Keratinocyte (primary cell): ENCODE data around the gene MAP1LC3A.

Source experiments
- EZH2 ChIP-seq: IDR thresholded peaks from one replicate; pipeline ENCODE4 v1.6.1; 2012; ENCODE audit warnings: inconsistent platforms, mild to moderate bottlenecking, low read length, moderate library complexity
- TF ChIP-seq, protein P1 (sequence below), 3 experiments: IDR thresholded peaks in 1 of 3; conservative IDR thresholded peaks in 1 of 3; optimal IDR thresholded peaks in 1 of 3; 2 replicates in 2 of 3; 3 replicates in 1 of 3; pipeline versions ENCODE3 to v1.5.1; 2011; ENCODE audit warnings: low read length in 3 of 3, mild to moderate bottlenecking in 3 of 3, moderate library complexity in 2 of 3, control low read depth in 1 of 3, inconsistent platforms in 1 of 3; ENCODE audit not compliant: insufficient read depth in 2 of 3; ENCODE audit errors: extremely low read depth in 1 of 3

DNA sequence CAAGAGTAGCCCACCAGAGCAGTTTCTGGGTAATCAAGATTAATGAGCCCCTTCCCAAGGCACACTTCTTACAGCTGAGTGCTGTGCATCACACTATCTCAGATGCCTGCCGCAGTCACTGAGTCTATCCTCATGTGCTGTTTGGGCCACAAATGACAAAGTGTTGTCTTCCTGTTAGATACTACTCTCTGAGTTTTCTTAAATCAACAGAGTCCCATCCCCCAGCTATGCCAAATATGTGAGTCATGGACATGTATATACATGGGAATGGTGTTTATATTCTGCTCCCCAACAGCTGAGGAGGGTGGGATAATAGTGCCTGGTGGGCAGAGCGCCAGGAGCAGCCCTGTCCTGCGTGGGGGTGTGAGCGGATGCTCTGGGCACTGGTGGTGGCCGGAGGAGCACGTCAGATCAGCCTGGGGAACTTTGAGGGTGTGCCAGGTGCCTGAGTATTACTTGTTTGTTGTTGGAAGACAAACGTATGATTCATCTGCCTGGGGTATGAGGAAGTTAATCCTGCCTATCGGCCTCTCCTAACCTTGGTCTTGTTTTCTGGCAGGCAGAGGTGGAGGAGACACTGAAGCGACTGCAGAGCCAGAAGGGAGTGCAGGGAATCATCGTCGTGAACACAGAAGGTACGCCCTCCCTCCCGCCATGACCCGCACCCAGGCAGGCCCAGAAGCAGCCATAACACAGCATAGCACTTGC lies 32.7 kb upstream of the MAP1LC3A start:
- TF ChIP-seq, protein P1, sequence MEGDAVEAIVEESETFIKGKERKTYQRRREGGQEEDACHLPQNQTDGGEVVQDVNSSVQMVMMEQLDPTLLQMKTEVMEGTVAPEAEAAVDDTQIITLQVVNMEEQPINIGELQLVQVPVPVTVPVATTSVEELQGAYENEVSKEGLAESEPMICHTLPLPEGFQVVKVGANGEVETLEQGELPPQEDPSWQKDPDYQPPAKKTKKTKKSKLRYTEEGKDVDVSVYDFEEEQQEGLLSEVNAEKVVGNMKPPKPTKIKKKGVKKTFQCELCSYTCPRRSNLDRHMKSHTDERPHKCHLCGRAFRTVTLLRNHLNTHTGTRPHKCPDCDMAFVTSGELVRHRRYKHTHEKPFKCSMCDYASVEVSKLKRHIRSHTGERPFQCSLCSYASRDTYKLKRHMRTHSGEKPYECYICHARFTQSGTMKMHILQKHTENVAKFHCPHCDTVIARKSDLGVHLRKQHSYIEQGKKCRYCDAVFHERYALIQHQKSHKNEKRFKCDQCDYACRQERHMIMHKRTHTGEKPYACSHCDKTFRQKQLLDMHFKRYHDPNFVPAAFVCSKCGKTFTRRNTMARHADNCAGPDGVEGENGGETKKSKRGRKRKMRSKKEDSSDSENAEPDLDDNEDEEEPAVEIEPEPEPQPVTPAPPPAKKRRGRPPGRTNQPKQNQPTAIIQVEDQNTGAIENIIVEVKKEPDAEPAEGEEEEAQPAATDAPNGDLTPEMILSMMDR (optimal IDR thresholded peaks at IDR 0.05 in 1 of 3, IDR thresholded peaks at IDR 0.05 in 1 of 3, conservative IDR thresholded peaks at IDR 0.05 in 1 of 3; ENCODE audit: extremely low read depth in 1 of 3, insufficient read depth in 2 of 3, low read length in 3 of 3): no peak
- no peak for TF ChIP-seq EZH2
